MCF 10A (cell line): ENCODE data around the gene ARRB1. TPM values are rescaled to one million over a fixed set of nuclear protein-coding genes. Genes with fewer than 3 reads are reported as not detected.
"Not testable (repeated sequence)": the region's sequence is repeated elsewhere in the genome, so short reads cannot be mapped to it uniquely, and the experiment has no call there.

Experiments used
- BruUV-seq: library from RNA; stranded (reverse); fragments of 400-500 nt; replicated peaks from 2 replicates; lab custom pipeline; 2021; lab: Mats Ljungman, UMichigan
- CTCF ChIA-PET: fragments of 300-600 bp; sonication (Branson Sonifier 250); formaldehyde crosslinking; extraction: SDS; loops from one replicate; lab custom pipeline; 2021; ENCODE audit warnings: antibody characterized with exemption, inconsistent platforms; lab: Yijun Ruan, JAX
- POLR2A ChIA-PET: fragments of 300-600, 350-650 bp; sonication (Branson Sonifier 250); formaldehyde crosslinking; extraction: SDS; loops from one replicate; lab custom pipeline; 2020; ENCODE audit warnings: antibody characterized with exemption, inconsistent platforms; lab: Yijun Ruan, JAX
- DNase-seq: peaks from one replicate; pipeline ENCODE4 v3.0.0-alpha.2; 2018; ENCODE audit not compliant: unreplicated experiment
- H3K27ac Mint-ChIP-seq: one replicate; pipeline ENCODE4 v1.8.0; 2022; ENCODE audit warnings: mild to moderate bottlenecking, low read depth, mixed read lengths; ENCODE audit not compliant: unreplicated experiment
- H3K27me3 Mint-ChIP-seq: one replicate; pipeline ENCODE4 v1.8.0; 2022; ENCODE audit warnings: mixed read lengths; ENCODE audit not compliant: insufficient read depth, unreplicated experiment
- H3K36me3 Mint-ChIP-seq: one replicate; pipeline ENCODE4 v1.8.0; 2022; ENCODE audit warnings: mild to moderate bottlenecking, moderate library complexity, mixed read lengths; ENCODE audit not compliant: insufficient read depth, unreplicated experiment
- H3K4me1 Mint-ChIP-seq: one replicate; pipeline ENCODE4 v1.8.0; 2022; ENCODE audit warnings: mixed read lengths; ENCODE audit not compliant: insufficient read depth, unreplicated experiment
- H3K4me3 Mint-ChIP-seq: one replicate; pipeline ENCODE4 v1.8.0; 2022; ENCODE audit warnings: mild to moderate bottlenecking, moderate library complexity, mixed read lengths; ENCODE audit not compliant: unreplicated experiment
- H3K9me3 Mint-ChIP-seq: one replicate; pipeline ENCODE4 v1.8.0; 2022; ENCODE audit warnings: mixed read lengths; ENCODE audit not compliant: unreplicated experiment
- intact Hi-C: fragments of 100-400 bp; cut with micrococcal nuclease; formaldehyde crosslinking; loops from 2 replicates; pipeline ENCODE4 v1.14.1; 2022
- total RNA-seq: library from RNA; stranded (reverse); gene quantifications from 2 replicates; pipeline ENCODE4 v1.2.3, GENCODE V29; 2022
- TF ChIP-seq, protein P1 (sequence below): fragments of 200-600 bp; IDR thresholded peaks from one replicate; pipeline ENCODE4 v1.8.0; 2022; ENCODE audit warnings: antibody characterized with exemption, mild to moderate bottlenecking; ENCODE audit not compliant: unreplicated experiment

The ARRB1 gene
- total RNA-seq, 1 experiment from 2014 or later: 0.98 TPM

DNA sequence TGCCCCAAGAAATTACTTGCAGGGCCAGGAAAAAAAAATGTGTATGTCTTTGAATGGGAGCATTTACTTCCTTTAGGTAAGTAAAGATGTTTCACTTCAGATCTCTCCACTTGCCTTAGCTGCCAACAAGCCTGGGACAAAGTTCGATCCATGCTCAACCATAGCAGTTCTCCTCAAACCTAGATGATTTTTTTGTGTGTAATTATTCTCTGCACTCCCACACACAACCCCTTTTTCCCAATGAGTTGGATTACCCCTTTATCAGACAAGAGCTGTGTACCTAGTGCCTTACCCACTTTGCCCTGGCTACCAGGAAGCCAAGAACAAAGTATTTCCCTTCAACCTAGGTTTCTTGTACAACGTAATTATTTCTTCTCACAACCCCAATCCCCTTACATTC, 75.3 kb downstream of the ARRB1 start:
- TF ChIP-seq, protein P1, sequence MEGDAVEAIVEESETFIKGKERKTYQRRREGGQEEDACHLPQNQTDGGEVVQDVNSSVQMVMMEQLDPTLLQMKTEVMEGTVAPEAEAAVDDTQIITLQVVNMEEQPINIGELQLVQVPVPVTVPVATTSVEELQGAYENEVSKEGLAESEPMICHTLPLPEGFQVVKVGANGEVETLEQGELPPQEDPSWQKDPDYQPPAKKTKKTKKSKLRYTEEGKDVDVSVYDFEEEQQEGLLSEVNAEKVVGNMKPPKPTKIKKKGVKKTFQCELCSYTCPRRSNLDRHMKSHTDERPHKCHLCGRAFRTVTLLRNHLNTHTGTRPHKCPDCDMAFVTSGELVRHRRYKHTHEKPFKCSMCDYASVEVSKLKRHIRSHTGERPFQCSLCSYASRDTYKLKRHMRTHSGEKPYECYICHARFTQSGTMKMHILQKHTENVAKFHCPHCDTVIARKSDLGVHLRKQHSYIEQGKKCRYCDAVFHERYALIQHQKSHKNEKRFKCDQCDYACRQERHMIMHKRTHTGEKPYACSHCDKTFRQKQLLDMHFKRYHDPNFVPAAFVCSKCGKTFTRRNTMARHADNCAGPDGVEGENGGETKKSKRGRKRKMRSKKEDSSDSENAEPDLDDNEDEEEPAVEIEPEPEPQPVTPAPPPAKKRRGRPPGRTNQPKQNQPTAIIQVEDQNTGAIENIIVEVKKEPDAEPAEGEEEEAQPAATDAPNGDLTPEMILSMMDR: no peak

DNA sequence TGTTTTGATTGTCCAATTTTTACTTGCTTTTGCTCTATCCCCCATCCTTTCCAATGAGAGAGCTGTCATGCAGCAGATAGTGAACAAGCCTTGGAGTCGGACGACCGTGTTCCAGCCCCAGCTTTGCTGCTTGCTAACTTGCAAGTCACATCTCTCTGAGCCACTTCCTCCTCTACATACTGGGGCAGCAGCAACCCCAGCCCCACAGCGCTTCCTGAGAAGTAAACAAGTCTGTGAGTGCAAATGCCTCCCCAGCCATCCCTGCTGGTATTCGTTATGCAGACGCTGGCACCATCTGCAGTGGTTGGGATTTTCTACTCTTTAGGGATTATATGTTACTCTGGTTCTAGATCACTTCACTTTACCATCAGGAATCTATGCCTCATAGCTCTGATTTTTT, 75.9 kb downstream of the ARRB1 start:
- Mint-ChIP-seq H3K4me3 (no peak overlapping the region), H3K9me3 (no peaks in the 10 kb centered on the region), H3K27me3 (no peaks in the 10 kb centered on the region), H3K27ac (no peak overlapping the region), H3K36me3 (no peaks in the 10 kb centered on the region), H3K4me1 (no peaks in the 10 kb centered on the region)
- POLR2A ChIA-PET: interaction anchor here (1.0 to 1.3 kb wide), 2 partner anchors 14 to 124 kb away, joined by 3 read pairs; no protein-coding TSS in a partner anchor
- TF ChIP-seq, protein P1: no peak
- BruUV-seq: no TSS peak
- no peak for DNase-seq
- CTCF ChIA-PET: interaction anchor here (0.9 to 21.4 kb wide), 4 partner anchors 27 to 133 kb away, joined by 4 to 453 read pairs (median 6); no protein-coding TSS in a partner anchor
- intact Hi-C loops: no loop called here

More for the DNA sequence above, 75.3 kb downstream of the ARRB1 start:
- no peak for DNase-seq
- CTCF ChIA-PET: interaction anchor here (0.5 to 21.4 kb wide), 8 partner anchors 18 to 1046 kb away, joined by 3 to 453 read pairs (median 4); no protein-coding TSS in a partner anchor
- H3K9me3 Mint-ChIP-seq: no peaks in the 10 kb centered on the region
- no peaks in the 10 kb centered on the region for H3K36me3 Mint-ChIP-seq
- no peak overlapping the region for H3K4me3 Mint-ChIP-seq
- POLR2A ChIA-PET: interaction anchor here (1.0 to 1.3 kb wide), 2 partner anchors 13 to 124 kb away, joined by 3 read pairs; no protein-coding TSS in a partner anchor
- no peaks in the 10 kb centered on the region for H3K4me1 Mint-ChIP-seq
- no TSS peak for BruUV-seq
- no peak overlapping the region for H3K27ac Mint-ChIP-seq
- intact Hi-C loops: no loop called here
- H3K27me3 Mint-ChIP-seq: no peaks in the 10 kb centered on the region

DNA sequence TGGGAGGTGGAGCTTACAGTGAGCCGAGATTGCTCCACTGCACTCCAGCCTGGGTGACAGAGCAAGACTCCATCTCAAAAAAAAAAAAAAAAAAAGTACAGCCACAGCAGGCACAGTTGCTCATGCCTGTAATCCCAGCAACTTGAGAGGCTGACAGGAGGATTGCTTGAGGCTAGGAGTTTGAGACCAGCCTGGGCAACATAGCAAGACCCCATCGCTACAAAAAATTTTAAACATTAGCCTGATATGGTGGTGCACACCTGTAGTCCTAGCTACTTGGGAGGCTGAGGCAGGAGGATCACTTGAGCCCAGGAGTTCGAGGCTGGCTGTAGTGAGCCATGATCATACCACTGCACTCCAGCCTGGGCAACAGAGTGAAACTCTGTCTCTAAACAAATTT, 76.7 kb downstream of the ARRB1 start:
- H3K27me3 Mint-ChIP-seq, H3K4me1 Mint-ChIP-seq, H3K36me3 Mint-ChIP-seq, H3K27ac Mint-ChIP-seq, H3K9me3 Mint-ChIP-seq, intact Hi-C loops, DNase-seq, BruUV-seq, H3K4me3 Mint-ChIP-seq: not testable (repeated sequence)
- ChIA-PET POLR2A (interaction anchor here (0.7 kb wide), 1 partner anchor 104 kb away, joined by 5 read pairs; no protein-coding TSS in a partner anchor), CTCF (interaction anchor here (0.9 to 21.4 kb wide), 3 partner anchors 17 to 111 kb away, joined by 5 to 453 read pairs (median 6); no protein-coding TSS in a partner anchor)

DNA sequence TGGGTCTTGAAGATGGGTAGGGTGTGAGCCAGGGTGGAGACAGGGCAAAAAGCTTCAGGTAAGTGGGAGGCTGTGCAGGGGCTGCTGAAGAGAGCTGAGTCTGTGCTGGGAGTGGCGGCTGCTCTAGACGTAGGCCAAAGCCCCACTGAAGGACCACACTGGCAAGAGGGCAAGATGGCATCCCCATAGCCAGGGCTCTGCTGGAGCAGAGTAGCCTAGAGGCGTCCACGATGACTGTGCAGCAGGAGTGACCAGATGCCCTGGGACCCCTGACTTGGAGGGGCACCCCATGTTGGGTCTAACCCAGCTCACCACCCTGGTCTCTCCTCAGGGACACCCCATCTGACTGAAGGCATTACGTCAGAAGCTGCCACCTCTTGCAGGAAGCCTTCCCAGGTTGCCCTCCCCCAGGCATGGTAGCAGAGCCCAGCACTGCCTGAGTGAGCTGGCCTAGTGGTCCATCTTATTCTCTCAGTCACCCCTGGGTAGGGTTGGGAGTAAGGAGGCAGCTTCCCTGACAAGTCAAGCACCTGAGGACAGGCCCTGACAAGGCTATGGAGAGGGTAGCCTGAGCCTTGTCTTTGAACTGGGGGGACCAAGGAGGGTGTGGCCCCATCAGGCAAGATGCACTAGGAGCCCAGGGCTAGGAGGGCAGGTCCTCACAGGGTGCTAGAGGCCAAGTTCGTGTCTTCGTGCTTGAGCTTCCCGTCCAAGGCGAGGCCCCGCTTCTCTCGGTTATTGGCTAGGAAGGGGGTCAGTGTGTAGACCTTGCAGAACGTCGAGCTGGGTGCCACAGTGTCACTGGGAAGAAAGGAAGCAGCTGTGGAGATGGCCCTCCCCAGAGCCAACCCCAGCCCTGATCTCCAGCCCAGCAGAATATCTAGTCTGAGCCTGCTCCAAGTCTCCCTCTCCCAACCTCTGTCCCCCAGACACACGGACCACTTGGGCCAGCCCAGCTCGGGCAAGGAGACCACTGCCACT, 77.8 kb downstream of the ARRB1 start:
- no peak overlapping the region for H3K27ac Mint-ChIP-seq
- CTCF ChIA-PET: interaction anchor here (0.6 to 21.4 kb wide), 6 partner anchors 8 to 717 kb away, joined by 3 to 453 read pairs (median 4); no protein-coding TSS in a partner anchor
- POLR2A ChIA-PET: no interaction called here
- no peak for DNase-seq
- intact Hi-C loops: no loop called here
- H3K9me3 Mint-ChIP-seq: no peaks in the 10 kb centered on the region
- H3K4me1 Mint-ChIP-seq: no peaks in the 10 kb centered on the region
- TF ChIP-seq, protein P1: no peak
- BruUV-seq: no TSS peak
- no peak overlapping the region for H3K4me3 Mint-ChIP-seq
- H3K36me3 Mint-ChIP-seq: no peaks in the 10 kb centered on the region
- H3K27me3 Mint-ChIP-seq: no peaks in the 10 kb centered on the region
